HL-60 (cell line): ENCODE results near the gene LSAMP.
A peak's percentile ranks its signal among the peaks of the same experiment; 100 is the strongest.

Experiments used
- DNase-seq, 2 experiments: peaks; one replicate each; pipeline ENCODE4 v3.0.0-alpha.2; 2010 to 2020; ENCODE audit warnings: low read depth in 1 of 2, low spot score in 1 of 2
- H3K27ac ChIP-seq: fragments of 250-450 bp; sonication (Bioruptor Pico); replicated peaks from 2 replicates; pipeline ENCODE4 v1.5.1; 2020; ENCODE audit warnings: mild to moderate bottlenecking, moderate library complexity
- H3K27me3 ChIP-seq: fragments of 250-450 bp; sonication (Bioruptor Pico); 2 replicates; pipeline ENCODE4 v1.5.1; 2021; ENCODE audit warnings: mild to moderate bottlenecking, moderate library complexity; ENCODE audit not compliant: insufficient read depth, poor library complexity, severe bottlenecking
- H3K4me3 ChIP-seq: replicated peaks from 2 replicates; pipeline ENCODE4 v1.5.1; 2011; ENCODE audit warnings: mild to moderate bottlenecking, control low read depth, low read length; ENCODE audit not compliant: insufficient read depth
- GABPA ChIP-seq: IDR thresholded peaks from 2 replicates; pipeline ENCODE4 v1.6.1; 2012; ENCODE audit warnings: low read depth
- POLR2AphosphoS5 ChIP-seq: IDR thresholded peaks from 2 replicates; pipeline ENCODE4 v1.6.1; 2012; ENCODE audit warnings: low read depth
- SPI1 ChIP-seq: IDR thresholded peaks from 2 replicates; pipeline ENCODE4 v1.6.1; 2012; ENCODE audit warnings: low read depth, mild to moderate bottlenecking, borderline replicate concordance
- TF ChIP-seq, protein P1 (sequence below): IDR thresholded peaks from one replicate; pipeline ENCODE4 v1.5.1; 2011; ENCODE audit warnings: low read length, control low read depth, inconsistent platforms; ENCODE audit not compliant: insufficient read depth
- TF ChIP-seq, protein P2 (sequence below): IDR thresholded peaks from 2 replicates; pipeline ENCODE4 v1.6.1; 2012; ENCODE audit warnings: low read depth; ENCODE audit not compliant: insufficient replicate concordance

LSAMP gene

DNA sequence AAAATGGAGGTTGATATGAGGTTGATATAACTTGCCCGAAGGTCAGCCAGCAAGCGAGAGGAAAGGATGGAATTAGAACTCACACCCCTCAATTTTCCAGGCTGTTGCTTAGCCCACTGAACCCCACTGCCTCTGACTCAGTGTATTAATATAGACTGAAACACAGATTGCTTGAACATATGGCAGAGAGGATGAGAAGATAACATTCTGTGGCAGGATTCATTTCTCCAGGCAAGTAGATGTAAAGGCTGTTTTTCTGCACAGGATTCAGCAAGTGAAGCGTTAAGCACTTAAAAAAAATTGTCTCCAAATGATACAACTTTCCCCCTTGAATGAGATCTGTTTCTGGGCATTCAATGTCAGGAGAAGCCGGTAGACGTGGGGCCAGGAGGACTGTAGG lies 486.8 kb downstream of the LSAMP start:
- Histone ChIP-seq H3K27me3 (no peaks in the 10 kb centered on the region), H3K4me3 (no peak overlapping the region), H3K27ac (no peak overlapping the region)
- TF ChIP-seq POLR2AphosphoS5 (no peak), GABPA (no peak), SPI1 (no peak)
- TF ChIP-seq, protein P1, sequence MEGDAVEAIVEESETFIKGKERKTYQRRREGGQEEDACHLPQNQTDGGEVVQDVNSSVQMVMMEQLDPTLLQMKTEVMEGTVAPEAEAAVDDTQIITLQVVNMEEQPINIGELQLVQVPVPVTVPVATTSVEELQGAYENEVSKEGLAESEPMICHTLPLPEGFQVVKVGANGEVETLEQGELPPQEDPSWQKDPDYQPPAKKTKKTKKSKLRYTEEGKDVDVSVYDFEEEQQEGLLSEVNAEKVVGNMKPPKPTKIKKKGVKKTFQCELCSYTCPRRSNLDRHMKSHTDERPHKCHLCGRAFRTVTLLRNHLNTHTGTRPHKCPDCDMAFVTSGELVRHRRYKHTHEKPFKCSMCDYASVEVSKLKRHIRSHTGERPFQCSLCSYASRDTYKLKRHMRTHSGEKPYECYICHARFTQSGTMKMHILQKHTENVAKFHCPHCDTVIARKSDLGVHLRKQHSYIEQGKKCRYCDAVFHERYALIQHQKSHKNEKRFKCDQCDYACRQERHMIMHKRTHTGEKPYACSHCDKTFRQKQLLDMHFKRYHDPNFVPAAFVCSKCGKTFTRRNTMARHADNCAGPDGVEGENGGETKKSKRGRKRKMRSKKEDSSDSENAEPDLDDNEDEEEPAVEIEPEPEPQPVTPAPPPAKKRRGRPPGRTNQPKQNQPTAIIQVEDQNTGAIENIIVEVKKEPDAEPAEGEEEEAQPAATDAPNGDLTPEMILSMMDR = no peak
- TF ChIP-seq, protein P2, sequence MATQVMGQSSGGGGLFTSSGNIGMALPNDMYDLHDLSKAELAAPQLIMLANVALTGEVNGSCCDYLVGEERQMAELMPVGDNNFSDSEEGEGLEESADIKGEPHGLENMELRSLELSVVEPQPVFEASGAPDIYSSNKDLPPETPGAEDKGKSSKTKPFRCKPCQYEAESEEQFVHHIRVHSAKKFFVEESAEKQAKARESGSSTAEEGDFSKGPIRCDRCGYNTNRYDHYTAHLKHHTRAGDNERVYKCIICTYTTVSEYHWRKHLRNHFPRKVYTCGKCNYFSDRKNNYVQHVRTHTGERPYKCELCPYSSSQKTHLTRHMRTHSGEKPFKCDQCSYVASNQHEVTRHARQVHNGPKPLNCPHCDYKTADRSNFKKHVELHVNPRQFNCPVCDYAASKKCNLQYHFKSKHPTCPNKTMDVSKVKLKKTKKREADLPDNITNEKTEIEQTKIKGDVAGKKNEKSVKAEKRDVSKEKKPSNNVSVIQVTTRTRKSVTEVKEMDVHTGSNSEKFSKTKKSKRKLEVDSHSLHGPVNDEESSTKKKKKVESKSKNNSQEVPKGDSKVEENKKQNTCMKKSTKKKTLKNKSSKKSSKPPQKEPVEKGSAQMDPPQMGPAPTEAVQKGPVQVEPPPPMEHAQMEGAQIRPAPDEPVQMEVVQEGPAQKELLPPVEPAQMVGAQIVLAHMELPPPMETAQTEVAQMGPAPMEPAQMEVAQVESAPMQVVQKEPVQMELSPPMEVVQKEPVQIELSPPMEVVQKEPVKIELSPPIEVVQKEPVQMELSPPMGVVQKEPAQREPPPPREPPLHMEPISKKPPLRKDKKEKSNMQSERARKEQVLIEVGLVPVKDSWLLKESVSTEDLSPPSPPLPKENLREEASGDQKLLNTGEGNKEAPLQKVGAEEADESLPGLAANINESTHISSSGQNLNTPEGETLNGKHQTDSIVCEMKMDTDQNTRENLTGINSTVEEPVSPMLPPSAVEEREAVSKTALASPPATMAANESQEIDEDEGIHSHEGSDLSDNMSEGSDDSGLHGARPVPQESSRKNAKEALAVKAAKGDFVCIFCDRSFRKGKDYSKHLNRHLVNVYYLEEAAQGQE = no peak
- DNase-seq = no peak

DNA sequence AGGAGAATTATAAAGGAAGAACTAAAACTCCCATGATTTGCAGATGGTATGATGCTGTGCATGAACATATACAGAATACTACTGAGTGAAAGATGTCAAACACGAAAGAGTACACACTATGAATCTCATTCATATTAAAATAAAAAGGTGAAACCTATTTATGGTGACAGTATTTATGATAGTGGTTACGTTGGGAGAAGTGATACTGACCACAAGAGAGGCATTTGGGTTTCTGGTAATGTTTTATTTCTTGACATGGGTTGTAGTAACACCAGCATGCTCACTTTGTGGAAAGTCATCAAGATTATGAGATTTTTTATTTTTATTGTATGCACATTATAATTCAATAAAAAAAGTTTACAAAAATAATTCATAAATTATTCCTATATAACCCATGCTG lies 498.0 kb downstream of the LSAMP start:
- H3K4me3 ChIP-seq = no peak overlapping the region
- TF ChIP-seq POLR2AphosphoS5 (no peak), GABPA (no peak)
- TF ChIP-seq, protein P2 = no peak
- no peak for DNase-seq
- H3K27me3 ChIP-seq = no peaks in the 10 kb centered on the region
- no peak overlapping the region for H3K27ac ChIP-seq

DNA sequence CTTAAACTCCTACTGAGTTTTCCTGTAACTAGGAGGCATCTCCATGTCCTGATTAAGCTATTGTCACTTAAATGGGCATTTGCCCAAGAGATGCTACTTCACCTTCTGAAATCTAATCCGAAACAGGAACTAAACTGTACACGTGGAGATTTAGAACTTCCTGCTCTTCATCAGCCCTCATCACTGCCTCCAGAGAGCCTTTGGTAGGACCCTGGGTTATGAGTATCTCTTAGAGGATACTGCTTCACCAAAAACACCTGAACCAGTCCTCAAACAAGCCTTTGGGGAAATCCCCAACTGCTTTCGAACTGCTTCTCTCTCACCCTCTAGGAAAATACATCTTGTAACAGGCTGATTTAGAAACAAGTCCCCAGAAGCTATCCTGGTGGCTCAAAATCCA lies 501.7 kb downstream of the LSAMP start:
- TF ChIP-seq SPI1 (no peak), GABPA (no peak), POLR2AphosphoS5 (no peak)
- TF ChIP-seq, protein P1 = no peak
- TF ChIP-seq, protein P2 = no peak
- DNase-seq = no peak
- no peak overlapping the region for H3K4me3 ChIP-seq
- no peaks in the 10 kb centered on the region for H3K27me3 ChIP-seq
- no peak overlapping the region for H3K27ac ChIP-seq

DNA sequence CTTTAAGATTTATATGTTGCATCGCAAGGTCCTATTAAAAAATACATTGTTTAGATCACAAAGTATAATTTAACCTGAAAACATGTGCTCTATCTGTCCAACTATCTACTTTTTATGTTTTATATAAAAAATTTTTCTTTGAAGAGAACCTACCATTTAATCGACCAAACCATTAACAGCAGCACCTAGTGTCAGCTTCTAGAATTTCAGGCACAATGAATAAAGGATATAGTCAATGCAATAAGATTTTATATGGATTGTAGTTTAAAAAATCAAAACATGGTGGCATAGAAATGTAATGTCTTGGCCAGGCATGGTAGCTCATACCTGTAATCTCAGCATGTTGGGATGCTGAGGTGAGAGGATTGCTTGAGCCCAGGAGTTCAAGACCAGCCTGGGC lies 508.2 kb downstream of the LSAMP start:
- no peak for DNase-seq
- H3K27ac ChIP-seq = no peak overlapping the region
- H3K4me3 ChIP-seq = no peak overlapping the region
- H3K27me3 ChIP-seq = no peaks in the 10 kb centered on the region
- TF ChIP-seq, protein P1 = peak; percentile 11
- TF ChIP-seq, protein P2 = no peak
